Esophagus (tissue), 2 donors: Measurements from ENCODE around the gene AK4. TPM values are rescaled to one million over a fixed set of nuclear protein-coding genes. Genes with fewer than 3 reads are reported as not detected.

Experiments used
- H3K27ac ChIP-seq, 2 donors: one replicate each; pipeline ENCODE4 v1.5.1; 2013; ENCODE audit warnings: low read depth in 2 of 2, mild to moderate bottlenecking in 2 of 2, inconsistent platforms in 1 of 2, low read length in 1 of 2, moderate library complexity in 1 of 2
- H3K27me3 ChIP-seq, 2 donors: one replicate each; pipeline ENCODE4 v1.6.1; 2013; ENCODE audit warnings: low read length in 2 of 2, control low read depth in 1 of 2, mild to moderate bottlenecking in 1 of 2; ENCODE audit not compliant: insufficient read depth in 2 of 2, control insufficient read depth in 1 of 2
- H3K36me3 ChIP-seq, 2 donors: one replicate each; pipeline ENCODE4 v1.6.1; 2013; ENCODE audit warnings: low read length in 1 of 2; ENCODE audit not compliant: control insufficient read depth in 2 of 2, insufficient read depth in 2 of 2
- H3K4me1 ChIP-seq, 2 donors: one replicate each; pipeline ENCODE4 v1.6.1; 2013; ENCODE audit warnings: low read length in 1 of 2; ENCODE audit not compliant: control insufficient read depth in 2 of 2, insufficient read depth in 2 of 2
- H3K4me3 ChIP-seq, 2 donors: one replicate each; pipeline ENCODE4 v1.5.1; 2013; ENCODE audit warnings: low read length in 2 of 2, mild to moderate bottlenecking in 2 of 2, low read depth in 1 of 2, moderate library complexity in 1 of 2
- H3K9me3 ChIP-seq, 2 donors: one replicate each; pipeline ENCODE4 v1.6.1; 2013; ENCODE audit warnings: mild to moderate bottlenecking in 2 of 2, low read depth in 1 of 2, low read length in 1 of 2, moderate library complexity in 1 of 2; ENCODE audit not compliant: control insufficient read depth in 2 of 2, insufficient read depth in 1 of 2
- WGBS, 2 donors: extraction: QIAGEN DNeasy Blood & Tissue Kit; methylation state at CpG; one replicate each; pipeline ENCODE4 v1.1.7; 2013; 5-methylcytosine and 5-hydroxymethylcytosine counted together
- polyA plus RNA-seq, 2 donors: library from polyadenylated mRNA; stranded (reverse); fragments of 200-250 nt; gene quantifications; one replicate each; pipeline ENCODE4 v1.2.3, GENCODE V29; 2013
- donor health status: healthy with polysubstance abuse.
- donor health status: Bipolar disorder and iron deficiency.

AK4 gene
- polyA plus RNA-seq, 2 donors: 10.8 to 24.0 TPM

- Histone ChIP-seq H3K9me3 (peaks cover 0 to 4% of the 10 kb centered on the region in 2 donors), H3K27ac (no peak overlapping the region), H3K4me3 (no peak overlapping the region), H3K4me1 (peaks cover 2 to 14% of the 10 kb centered on the region in 2 donors), H3K36me3 (no peaks in the 10 kb centered on the region), H3K27me3 (no peaks in the 10 kb centered on the region)
- WGBS, 2 donors: 15 to 32% methylated on average over 3 of the region's 3 CpGs
These were observed 26.6 kb downstream of the AK4 start for GRCh38 chr1:65174585-65174984.

DNA sequence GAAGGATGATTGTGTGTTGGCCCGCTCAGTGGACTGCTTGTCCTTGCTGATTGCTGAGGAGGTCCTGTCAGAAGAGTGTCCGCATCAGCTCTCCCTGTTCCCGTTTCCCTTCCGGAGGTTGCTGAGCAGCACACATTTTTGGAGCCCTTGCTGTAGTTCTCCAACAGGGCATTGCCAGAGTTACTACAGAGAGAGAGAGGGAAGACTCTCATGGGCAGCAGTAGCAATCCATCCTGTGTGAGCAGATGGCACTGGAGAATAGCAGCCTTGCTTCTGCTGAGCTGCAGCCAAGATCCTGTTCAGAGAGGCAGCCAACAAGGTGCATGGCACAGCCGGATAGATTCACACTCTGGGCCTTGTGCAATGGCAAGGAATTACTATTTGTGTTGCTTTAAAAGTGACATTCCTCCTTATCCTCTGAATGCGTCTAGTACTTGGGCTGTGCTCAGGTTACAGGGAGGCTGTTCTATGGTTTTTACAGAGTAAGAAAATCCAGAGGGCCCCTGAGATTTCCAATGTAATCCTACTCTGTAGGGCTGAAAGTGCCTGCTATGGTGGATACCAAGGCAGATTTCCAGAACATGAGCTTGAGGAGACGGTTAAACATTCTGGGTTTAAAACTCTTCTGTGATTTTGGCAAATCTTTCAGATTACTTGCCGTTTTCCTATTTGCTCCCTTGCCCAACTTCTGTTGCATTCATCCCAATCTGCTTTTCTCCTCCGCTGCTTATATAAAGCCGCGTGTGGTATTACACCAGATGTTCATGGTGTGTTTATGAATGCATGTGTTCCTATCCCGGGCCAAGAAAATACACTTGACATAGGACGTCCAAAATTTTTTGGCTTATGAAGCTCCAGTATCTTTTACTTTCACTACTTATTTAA lies 27.4 kb downstream of the AK4 start:
- H3K27me3 ChIP-seq: no peaks in the 10 kb centered on the region
- peaks cover 2 to 14% of the 10 kb centered on the region in 2 donors for H3K4me1 ChIP-seq
- WGBS, 2 donors: 51 to 62% methylated on average over 13 of the region's 13 CpGs
- H3K27ac ChIP-seq: no peak overlapping the region
- H3K9me3 ChIP-seq: peaks cover 0 to 4% of the 10 kb centered on the region in 2 donors
- H3K4me3 ChIP-seq: no peak overlapping the region
- H3K36me3 ChIP-seq: no peaks in the 10 kb centered on the region

DNA sequence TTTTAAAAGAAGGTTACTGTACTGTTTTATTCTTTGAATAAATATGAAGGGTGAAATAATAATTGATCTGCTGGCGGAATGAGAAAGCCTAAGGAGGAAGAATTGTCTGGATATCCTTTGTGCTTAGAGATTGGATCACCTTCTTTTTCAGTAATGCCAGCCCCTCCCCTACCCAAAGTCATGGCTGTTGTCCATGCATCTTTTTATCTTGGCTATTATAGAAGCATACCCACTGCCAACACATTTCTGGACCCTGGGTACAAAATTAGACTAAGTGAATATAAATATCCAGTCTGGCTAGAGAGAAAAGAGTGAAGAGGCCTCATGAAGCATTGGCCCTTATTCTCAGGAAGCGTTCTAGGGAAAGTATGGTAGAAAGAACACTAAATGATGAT lies 28.1 kb downstream of the AK4 start:
- no peak overlapping the region for H3K4me3 ChIP-seq
- no peak overlapping the region for H3K27ac ChIP-seq
- H3K4me1 ChIP-seq: peaks cover 2 to 14% of the 10 kb centered on the region in 2 donors

GRCh38 chr1:65176591-65176990 lies 28.6 kb downstream of the AK4 start:
- H3K4me3 ChIP-seq: no peak overlapping the region
- peaks cover 2 to 14% of the 10 kb centered on the region in 2 donors for H3K4me1 ChIP-seq
- peak overlapping the region in 1 of 2 donors; percentile 20 for H3K27ac ChIP-seq
- H3K36me3 ChIP-seq: no peaks in the 10 kb centered on the region
- WGBS, 2 donors: 85 to 91% methylated on average over 3 of the region's 3 CpGs
- H3K9me3 ChIP-seq: peaks cover 0 to 4% of the 10 kb centered on the region in 2 donors
- no peaks in the 10 kb centered on the region for H3K27me3 ChIP-seq

More for the DNA sequence above, 28.1 kb downstream of the AK4 start:
- no peaks in the 10 kb centered on the region for H3K27me3 ChIP-seq
- H3K9me3 ChIP-seq: peaks cover 0 to 4% of the 10 kb centered on the region in 2 donors
- no peaks in the 10 kb centered on the region for H3K36me3 ChIP-seq
- 70 to 71% methylated on average over 2 of the region's 2 CpGs for whole genome bisulfite sequencing, 2 donors

DNA sequence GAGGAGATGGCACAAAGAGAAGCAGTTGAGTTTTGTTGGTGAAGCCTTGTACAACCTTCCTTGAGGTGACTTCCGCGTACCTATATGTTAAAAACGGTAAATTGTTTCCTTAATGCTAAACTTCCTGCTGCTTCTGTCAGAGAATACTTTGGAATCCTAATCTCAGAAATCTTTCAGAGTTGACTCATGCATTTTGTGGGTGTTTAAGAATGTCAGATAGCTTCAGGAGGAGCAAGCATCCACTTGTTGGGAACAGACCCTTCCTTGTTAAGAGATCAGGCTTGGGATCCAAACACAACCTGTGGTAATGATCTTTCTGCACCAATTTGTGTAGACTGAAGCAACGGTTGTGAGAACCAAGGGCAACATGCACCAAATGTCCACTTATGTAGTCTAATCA lies 29.5 kb downstream of the AK4 start:
- 53 to 67% methylated on average over 4 of the region's 4 CpGs for WGBS, 2 donors
- peaks cover 2 to 14% of the 10 kb centered on the region in 2 donors for H3K4me1 ChIP-seq

GRCh38 chr1:65178235-65178634 lies 30.2 kb downstream of the AK4 start:
- 65 to 68% methylated on average over 5 of the region's 5 CpGs for WGBS, 2 donors
- H3K27ac ChIP-seq: no peak overlapping the region

More for the DNA sequence above, 29.5 kb downstream of the AK4 start:
- Histone ChIP-seq H3K9me3 (peaks cover 0 to 4% of the 10 kb centered on the region in 2 donors), H3K36me3 (no peaks in the 10 kb centered on the region), H3K4me3 (no peak overlapping the region), H3K27ac (peak overlapping the region in 1 of 2 donors; percentile 41), H3K27me3 (no peaks in the 10 kb centered on the region)

GRCh38 chr1:65179148-65179547 lies 31.1 kb downstream of the AK4 start:
- Histone ChIP-seq H3K4me1 (peaks cover 2 to 10% of the 10 kb centered on the region in 2 donors), H3K27ac (no peak overlapping the region), H3K4me3 (no peak overlapping the region), H3K27me3 (no peaks in the 10 kb centered on the region), H3K9me3 (peaks cover 0 to 4% of the 10 kb centered on the region in 2 donors), H3K36me3 (no peaks in the 10 kb centered on the region)
- WGBS, 2 donors: 42 to 55% methylated on average over 1 of the region's 1 CpG

More at GRCh38 chr1:65178235-65178634, 30.2 kb downstream of the AK4 start:
- Histone ChIP-seq H3K36me3 (no peaks in the 10 kb centered on the region), H3K9me3 (peaks cover 0 to 4% of the 10 kb centered on the region in 2 donors), H3K4me1 (peaks cover 2 to 10% of the 10 kb centered on the region in 2 donors), H3K4me3 (no peak overlapping the region), H3K27me3 (no peaks in the 10 kb centered on the region)

DNA sequence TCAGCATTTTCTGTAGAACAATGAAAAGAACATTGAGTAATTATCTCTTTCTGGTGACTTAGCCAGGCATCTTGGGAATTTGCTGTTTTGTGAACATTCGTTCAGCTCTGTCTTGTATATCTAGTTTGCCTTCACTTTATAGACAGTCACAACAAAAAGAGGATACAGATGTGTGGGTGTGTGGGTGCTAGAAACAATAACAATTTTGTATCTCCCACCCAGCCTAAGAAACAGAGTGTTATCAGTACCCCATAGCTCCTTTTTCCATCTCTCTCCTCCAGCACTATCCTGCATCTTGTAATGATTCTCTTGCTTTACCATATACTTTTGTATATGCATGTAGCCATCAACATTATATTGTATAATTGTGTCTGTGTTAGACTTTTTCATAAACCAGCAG lies 33.0 kb downstream of the AK4 start:
- Histone ChIP-seq H3K4me1 (peaks cover 0 to 4% of the 10 kb centered on the region in 2 donors), H3K36me3 (no peaks in the 10 kb centered on the region), H3K27ac (no peak overlapping the region), H3K4me3 (no peak overlapping the region), H3K27me3 (no peaks in the 10 kb centered on the region), H3K9me3 (no peaks in the 10 kb centered on the region)
- 38 to 64% methylated on average over 1 of the region's 1 CpG for WGBS, 2 donors

DNA sequence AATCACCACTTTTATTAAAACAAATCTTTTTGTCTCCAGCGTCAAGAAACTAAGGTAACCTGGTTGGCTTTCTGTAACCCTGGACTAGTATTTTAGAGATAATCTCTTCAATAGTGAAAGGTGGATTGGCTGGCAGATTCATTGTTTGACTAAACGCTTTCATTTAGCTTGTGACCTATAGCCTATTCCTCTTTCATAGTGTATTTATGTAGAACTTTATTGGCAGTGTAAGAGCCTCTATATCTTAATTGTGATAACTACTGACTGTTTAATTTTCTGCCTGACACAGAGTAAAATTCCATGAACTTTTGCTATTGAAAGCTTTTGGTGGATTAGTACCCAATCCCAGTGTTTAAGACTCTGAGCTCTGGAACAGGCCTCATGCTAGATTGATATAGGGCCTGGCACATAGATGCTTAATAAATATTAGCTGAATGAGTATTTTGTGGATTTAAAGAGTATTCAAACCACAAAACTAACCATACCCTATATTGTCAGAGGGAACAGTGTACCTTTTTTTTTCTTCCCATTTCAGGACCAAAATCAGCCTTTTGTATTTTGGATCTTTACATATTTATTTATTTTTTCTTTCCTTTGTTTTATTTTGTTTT lies 34.8 kb downstream of the AK4 start:
- no peaks in the 10 kb centered on the region for H3K4me1 ChIP-seq
- WGBS, 2 donors: 36 to 69% methylated on average over 2 of the region's 2 CpGs
- no peaks in the 10 kb centered on the region for H3K9me3 ChIP-seq
- H3K4me3 ChIP-seq: no peak overlapping the region
- no peaks in the 10 kb centered on the region for H3K36me3 ChIP-seq
- H3K27ac ChIP-seq: no peak overlapping the region
- H3K27me3 ChIP-seq: no peaks in the 10 kb centered on the region
